A549 (cell line): ENCODE results near the gene RELL1. TPM values are rescaled to one million over a fixed set of nuclear protein-coding genes. Genes with fewer than 3 reads are reported as not detected.

ENCODE experiments used
- ATAC-seq, 2 experiments: fragments of 200-7000 bp in 1 of 2; fragments of >200 bp in 1 of 2; cut with Nextera tagmentation in 1 of 2; cut with Tn5 transposase in 1 of 2; 3 replicates each; pipeline versions ENCODE4 v1.8.0 to v1.9.1; 2018 to 2020; ENCODE audit warnings: mild to moderate bottlenecking in 1 of 2, moderate library complexity in 1 of 2
- CTCF ChIA-PET: fragments of 300-600 bp; sonication (Branson Sonifier 250); formaldehyde crosslinking; extraction: SDS; loops from one replicate; lab custom pipeline; 2021; ENCODE audit warnings: antibody characterized with exemption, inconsistent platforms; lab: Yijun Ruan, JAX
- POLR2A ChIA-PET: fragments of 350-600 bp; formaldehyde crosslinking; extraction: SDS; loops from one replicate; lab custom pipeline; 2021; ENCODE audit warnings: antibody characterized with exemption, inconsistent platforms; lab: Yijun Ruan, JAX
- DNase-seq, 2 experiments: peaks; one replicate each; pipeline versions ENCODE4 v3.0.0 to v3.0.0-alpha.2; 2011 to 2016; ENCODE audit warnings: low read depth in 1 of 2, low spot score in 1 of 2
- FAIRE-seq: peaks from 2 replicates; lab custom pipeline; 2011; peaks lifted over from hg19 to GRCh38; lab: Jason Lieb, UNC
- H3K27ac ChIP-seq, 2 experiments: fragments of >200 bp; sonication (Bioruptor Twin); formaldehyde crosslinking; 3 replicates each; pipeline ENCODE4 v1.5.1; 2016 to 2017
- H3K4me1 ChIP-seq: fragments of >200 bp; sonication (Bioruptor Twin); formaldehyde crosslinking; 3 replicates; pipeline ENCODE4 v1.6.1; 2016
- H3K4me2 ChIP-seq: fragments of >200 bp; sonication (Bioruptor Twin); formaldehyde crosslinking; 3 replicates; pipeline ENCODE4 v1.6.1; 2016
- H3K4me3 ChIP-seq: fragments of >200 bp; sonication (Bioruptor Twin); formaldehyde crosslinking; 3 replicates; pipeline ENCODE4 v1.5.1; 2016
- H3K9me3 ChIP-seq: fragments of >200 bp; sonication (Bioruptor Twin); formaldehyde crosslinking; 3 replicates; pipeline ENCODE4 v1.6.1; 2016
- CBX8 ChIP-seq: fragments of 200-600 bp; sonication (generic); IDR thresholded peaks from 2 replicates; pipeline ENCODE4 v1.6.1; 2016
- CEBPB ChIP-seq, 2 experiments: fragments of >200 bp in 1 of 2; sonication (Bioruptor Twin) in 1 of 2; formaldehyde crosslinking in 1 of 2; IDR thresholded peaks; 2 replicates each; pipeline ENCODE4 v1.6.1; 2012 to 2016
- CHD2 ChIP-seq: fragments of 150-350 bp; IDR thresholded peaks from 2 replicates; pipeline ENCODE4 v1.6.1; 2014; ENCODE audit warnings: low read length; ENCODE audit not compliant: partially characterized antibody
- CHD4 ChIP-seq: fragments of 200-600 bp; sonication (generic); IDR thresholded peaks from 2 replicates; pipeline ENCODE4 v1.6.1; 2016; ENCODE audit warnings: antibody characterized with exemption, mild to moderate bottlenecking, borderline replicate concordance
- EHF ChIP-seq: fragments of 250-450 bp; sonication (Bioruptor Pico); IDR thresholded peaks from 2 replicates; pipeline ENCODE4 v1.5.0; 2020; ENCODE audit warnings: mild to moderate bottlenecking
- EHMT2 ChIP-seq: fragments of 200-600 bp; sonication (generic); IDR thresholded peaks from 2 replicates; pipeline ENCODE4 v1.6.1; 2016; ENCODE audit warnings: antibody characterized with exemption, low read depth, mild to moderate bottlenecking, moderate library complexity
- ESRRA ChIP-seq: fragments of 150-350 bp; IDR thresholded peaks from 2 replicates; pipeline ENCODE4 v1.6.1; 2014; ENCODE audit warnings: mild to moderate bottlenecking, low read length, borderline replicate concordance
- FOSB ChIP-seq: fragments of 250-450 bp; sonication (Bioruptor Pico); IDR thresholded peaks from 2 replicates; pipeline ENCODE4 v1.5.0; 2020; ENCODE audit warnings: mild to moderate bottlenecking, moderate library complexity
- HES2 ChIP-seq: fragments of >200 bp; sonication (Bioruptor Twin); formaldehyde crosslinking; IDR thresholded peaks from 2 replicates; pipeline ENCODE4 v1.6.1; 2016
- HOXA7 ChIP-seq: fragments of 250-450 bp; sonication (Bioruptor Pico); IDR thresholded peaks from 2 replicates; pipeline ENCODE4 v1.5.0; 2020; ENCODE audit warnings: mild to moderate bottlenecking, moderate library complexity
- HOXB13 ChIP-seq: fragments of 250-450 bp; sonication (Bioruptor Pico); IDR thresholded peaks from 2 replicates; pipeline ENCODE4 v1.5.0; 2020; ENCODE audit warnings: low read depth, mild to moderate bottlenecking, moderate library complexity
- HOXB5 ChIP-seq: fragments of 250-450 bp; sonication (Bioruptor Pico); IDR thresholded peaks from 2 replicates; pipeline ENCODE4 v1.5.0; 2020; ENCODE audit warnings: mild to moderate bottlenecking, moderate library complexity
- JUNB ChIP-seq: fragments of >200 bp; sonication (Bioruptor Twin); formaldehyde crosslinking; IDR thresholded peaks from 2 replicates; pipeline ENCODE4 v1.6.1; 2016
- MAFK ChIP-seq: fragments of 450-650 bp; IDR thresholded peaks from 2 replicates; pipeline ENCODE4 v1.6.1; 2014; ENCODE audit not compliant: partially characterized antibody
- MAX ChIP-seq: IDR thresholded peaks from 2 replicates; pipeline ENCODE4 v1.6.1; 2012
- NFE2L2 ChIP-seq: fragments of 150-350 bp; conservative IDR thresholded peaks from 2 replicates; pipeline ENCODE4 v1.6.1; 2014; ENCODE audit warnings: low read length
- PHF8 ChIP-seq: fragments of 200-600 bp; sonication (generic); IDR thresholded peaks from 2 replicates; pipeline ENCODE4 v1.6.1; 2016; ENCODE audit warnings: low read depth, mild to moderate bottlenecking, antibody characterized with exemption, moderate library complexity, borderline replicate concordance
- POLR2AphosphoS2 ChIP-seq: conservative IDR thresholded peaks from 2 replicates; pipeline ENCODE4 v1.6.1; 2012; ENCODE audit warnings: low read length, improper control_type of control experiment, inconsistent platforms
- REST ChIP-seq: fragments of 200-600 bp; sonication (generic); IDR thresholded peaks from 2 replicates; pipeline ENCODE4 v1.6.1; 2016; ENCODE audit warnings: antibody characterized with exemption, mild to moderate bottlenecking, moderate library complexity
- RFX5 ChIP-seq: fragments of 450-650 bp; IDR thresholded peaks from 2 replicates; pipeline ENCODE4 v1.7.1; 2014; ENCODE audit warnings: antibody characterized with exemption, mild to moderate bottlenecking, moderate library complexity
- RNF2 ChIP-seq: fragments of 200-600 bp; sonication (generic); IDR thresholded peaks from 2 replicates; pipeline ENCODE4 v1.6.1; 2016; ENCODE audit warnings: low read depth, mild to moderate bottlenecking, antibody characterized with exemption, moderate library complexity, borderline replicate concordance
- SMC3 ChIP-seq: fragments of >200 bp; sonication (Bioruptor Twin); formaldehyde crosslinking; IDR thresholded peaks from 3 replicates; pipeline ENCODE4 v1.6.1; 2018; ENCODE audit warnings: inconsistent platforms
- TP53 ChIP-seq: fragments of 250-450 bp; sonication (Bioruptor Pico); IDR thresholded peaks from 2 replicates; pipeline ENCODE4 v1.5.0; 2021; ENCODE audit warnings: mild to moderate bottlenecking, moderate library complexity
- ZNF302 ChIP-seq: fragments of 250-450 bp; sonication (Bioruptor Pico); IDR thresholded peaks from 2 replicates; pipeline ENCODE4 v1.9.0; 2021; ENCODE audit warnings: inconsistent platforms, mild to moderate bottlenecking, moderate library complexity
- ZSCAN20 ChIP-seq: fragments of 250-450 bp; sonication (Bioruptor Pico); IDR thresholded peaks from 2 replicates; pipeline ENCODE4 v1.8.0; 2022; ENCODE audit warnings: mild to moderate bottlenecking, moderate library complexity
- WGBS: methylation state at CpG from one replicate; pipeline ENCODE4 v1.1.6; 2017; ENCODE audit errors: missing lambda C conversion rate; 5-methylcytosine and 5-hydroxymethylcytosine counted together
- polyA plus RNA-seq, 4 experiments: library from polyadenylated mRNA; depleted of rRNA in 3 of 4; stranded (reverse); fragments of >200 nt; fragmentation: RNase III in 1 of 4; extraction: RNeasy Plus Mini Kit Qiagen cat#74134 plus additional on column Dnase treatment in 1 of 4; gene quantifications; 2 replicates in 3 of 4; 3 replicates in 1 of 4; pipeline ENCODE4 v1.2.3, GENCODE V29; 2011 to 2017

RELL1 gene
- polyA plus RNA-seq, 2 of the 4 experiments (the other 2 are of a cell fraction) = 5.0 to 9.6 TPM

GRCh38 chr4:37634180-37634579, 52.0 kb downstream of the RELL1 start:
- ATAC-seq (no peak), DNase-seq (no peak), FAIRE-seq (no peak)
- no peaks in the 10 kb centered on the region for H3K9me3 ChIP-seq
- WGBS = 80% methylated on average over 4 of the region's 4 CpGs
- H3K4me3 ChIP-seq = no peak overlapping the region
- POLR2A ChIA-PET = no interaction called here
- peaks cover 7% of the 10 kb centered on the region for H3K4me1 ChIP-seq
- H3K4me2 ChIP-seq = no peak overlapping the region
- TF ChIP-seq FOSB (CRISPR knock-in tag) (no peak), MAX (no peak), ESRRA (no peak), NFE2L2 (no peak), HES2 (no peak), TP53 (CRISPR knock-in tag) (no peak), CEBPB (IDR thresholded peaks at IDR 0.05) (no peak), JUNB (no peak), ZNF302 (CRISPR knock-in tag) (no peak)
- no peak overlapping the region for H3K27ac ChIP-seq
- CTCF ChIA-PET = interaction anchor here (1.2 kb wide), 1 partner anchor 31 kb away, joined by 3 read pairs; no protein-coding TSS in a partner anchor

- POLR2A ChIA-PET = no interaction called here
- 85% methylated on average over 3 of the region's 3 CpGs for WGBS
- TF ChIP-seq PHF8 = no peak
- Histone ChIP-seq H3K4me3 (no peak overlapping the region), H3K4me2 (no peak overlapping the region), H3K4me1 (peaks cover 14% of the 10 kb centered on the region), H3K27ac (no peak overlapping the region), H3K9me3 (no peaks in the 10 kb centered on the region)
- FAIRE-seq = no peak
- ATAC-seq = no peak
- no peak for DNase-seq
- CTCF ChIA-PET = no interaction called here
These were observed 53.3 kb downstream of the RELL1 start for GRCh38 chr4:37632836-37633235.

- Histone ChIP-seq H3K4me3 (no peak overlapping the region), H3K4me2 (no peak overlapping the region), H3K4me1 (peaks cover 14% of the 10 kb centered on the region), H3K9me3 (no peaks in the 10 kb centered on the region), H3K27ac (no peak overlapping the region)
- CTCF ChIA-PET = interaction anchor here (0.6 kb wide), 2 partner anchors 29 to 41 kb away, joined by 3 read pairs; no protein-coding TSS in a partner anchor
- 97% methylated on average over 2 of the region's 2 CpGs for WGBS
- ATAC-seq = no peak
- POLR2A ChIA-PET = no interaction called here
- no peak for DNase-seq
- FAIRE-seq = no peak
- TF ChIP-seq TP53 (CRISPR knock-in tag) (no peak), CHD2 (no peak), SMC3 (no peak), RNF2 (no peak), CEBPB (IDR thresholded peaks at IDR 0.05) (no peak), CHD4 (no peak), HOXB5 (no peak), CBX8 (no peak), RFX5 (no peak), ZNF302 (CRISPR knock-in tag) (no peak), POLR2AphosphoS2 (no peak), EHMT2 (no peak), HOXA7 (CRISPR knock-in tag) (no peak), ZSCAN20 (CRISPR knock-in tag) (no peak), REST (no peak), HOXB13 (CRISPR knock-in tag) (no peak), EHF (no peak), MAFK (no peak)
These were observed 54.6 kb downstream of the RELL1 start for GRCh38 chr4:37631551-37631950.
